B cell (primary cell): Measurements from ENCODE around the gene GLIPR2. TPM values are rescaled to one million over a fixed set of nuclear protein-coding genes. Genes with fewer than 3 reads are reported as not detected.
A peak's percentile ranks its signal among the peaks of the same experiment; 100 is the strongest.

ENCODE experiments used
- ATAC-seq: fragments of 200-7000 bp; cut with Tn5 transposase; one replicate; pipeline ENCODE4 v1.10.0; 2021; ENCODE audit warnings: low read depth, mild to moderate bottlenecking, moderate number of reproducible peaks, moderate library complexity
- CTCF ChIA-PET: fragments of 350-600 bp; sonication (Branson Sonifier 250); formaldehyde crosslinking; loops from one replicate; lab custom pipeline; 2021; ENCODE audit warnings: antibody characterized with exemption, inconsistent platforms; lab: Charles Lee
- POLR2A ChIA-PET: fragments of 350-600 bp; sonication (Branson Sonifier 250); formaldehyde crosslinking; loops from one replicate; lab custom pipeline; 2021; ENCODE audit warnings: antibody characterized with exemption; lab: Charles Lee
- DNase-seq: peaks from one replicate; pipeline ENCODE4 v3.0.0; 2013
- H2AFZ ChIP-seq: 2 replicates; pipeline ENCODE4 v1.6.1; 2012; ENCODE audit warnings: mild to moderate bottlenecking, low read depth, low read length; ENCODE audit not compliant: insufficient read depth, poor library complexity, severe bottlenecking
- H3K27ac ChIP-seq, 2 donors: 1 replicate in 1 of 2; 2 replicates in 1 of 2; pipeline ENCODE4 v1.5.1; 2012 to 2013; ENCODE audit warnings: low read length in 2 of 2, mild to moderate bottlenecking in 2 of 2, moderate library complexity in 1 of 2
- H3K27me3 ChIP-seq, 4 experiments: fragments of 200-600 bp in 1 of 4; sonication (generic) in 1 of 4; replicated peaks in 1 of 4; 1 replicate in 2 of 4; 2 replicates in 2 of 4; pipeline versions ENCODE4 v1.6.1 to v1.7.0; 2013 to 2016; ENCODE audit warnings: low read length in 3 of 4, mild to moderate bottlenecking in 2 of 4, mixed read lengths in 1 of 4, moderate library complexity in 1 of 4; ENCODE audit not compliant: insufficient read depth in 4 of 4, control insufficient read depth in 3 of 4; ENCODE audit errors: control extremely low read depth in 1 of 4
- H3K36me3 ChIP-seq, 2 experiments: replicated peaks in 1 of 2; 1 replicate in 1 of 2; 2 replicates in 1 of 2; pipeline versions ENCODE4 v1.6.1 to v1.7.1; 2013; ENCODE audit warnings: low read length in 1 of 2; ENCODE audit not compliant: insufficient read depth in 2 of 2, control insufficient read depth in 1 of 2; ENCODE audit errors: control extremely low read depth in 1 of 2, extremely low read depth in 1 of 2
- H3K4me1 ChIP-seq, 2 donors: fragments of 200-600 bp in 1 of 2; sonication (generic) in 1 of 2; 1 replicate in 1 of 2; 2 replicates in 1 of 2; pipeline versions ENCODE4 v1.5.1 to v1.6.1; 2013 to 2017; ENCODE audit warnings: low read length in 2 of 2; ENCODE audit not compliant: control insufficient read depth in 2 of 2, insufficient read depth in 2 of 2
- H3K4me2 ChIP-seq: replicated peaks from 2 replicates; pipeline ENCODE3; 2012; ENCODE audit warnings: mild to moderate bottlenecking, low read depth, low read length; ENCODE audit not compliant: poor library complexity, severe bottlenecking
- H3K4me3 ChIP-seq, 5 experiments: fragments of 200-600 bp in 1 of 5; sonication (generic) in 1 of 5; 1 replicate in 3 of 5; 2 replicates in 2 of 5; pipeline versions ENCODE4 v1.5.1 to v1.7.0; 2011 to 2016; ENCODE audit warnings: low read length in 4 of 5, mild to moderate bottlenecking in 4 of 5, low read depth in 2 of 5, control low read depth in 1 of 5, moderate library complexity in 1 of 5; ENCODE audit not compliant: insufficient read depth in 1 of 5; ENCODE audit errors: control extremely low read depth in 1 of 5, extremely low read depth in 1 of 5
- H3K79me2 ChIP-seq: fragments of 200-600 bp; sonication (generic); one replicate; pipeline ENCODE4 v1.6.0; 2016; ENCODE audit warnings: low read length; ENCODE audit not compliant: control insufficient read depth, insufficient read depth
- H3K9ac ChIP-seq: fragments of 200-600 bp; sonication (generic); 2 replicates; pipeline ENCODE4 v1.6.1; 2017; ENCODE audit warnings: mild to moderate bottlenecking, low read length, moderate library complexity
- H3K9me3 ChIP-seq, 3 donors: one replicate each; pipeline versions ENCODE4 v1.6.1 to v1.7.1; 2013; ENCODE audit warnings: low read length in 2 of 3; ENCODE audit not compliant: control insufficient read depth in 2 of 3, insufficient read depth in 1 of 3; ENCODE audit errors: control extremely low read depth in 1 of 3
- H4K20me1 ChIP-seq: 2 replicates; pipeline ENCODE4 v1.6.0; 2012; ENCODE audit warnings: mild to moderate bottlenecking, low read length; ENCODE audit not compliant: insufficient read depth, control insufficient read depth, poor library complexity, severe bottlenecking
- H3K27ac Mint-ChIP-seq: one replicate; pipeline ENCODE4 v1.8.0; 2021; ENCODE audit warnings: mixed read lengths
- H3K27me3 Mint-ChIP-seq: one replicate; pipeline ENCODE4 v1.8.0; 2021; ENCODE audit warnings: mixed read lengths
- H3K4me1 Mint-ChIP-seq: one replicate; pipeline ENCODE4 v1.8.0; 2021; ENCODE audit warnings: mixed read lengths
- H3K4me3 Mint-ChIP-seq: one replicate; pipeline ENCODE4 v1.8.0; 2021; ENCODE audit warnings: mixed read lengths
- H3K9me3 Mint-ChIP-seq: one replicate; pipeline ENCODE4 v1.8.0; 2022; ENCODE audit warnings: mixed read lengths; ENCODE audit not compliant: insufficient read depth
- CTCF ChIP-seq: fragments of 200-600 bp; IDR thresholded peaks from one replicate; pipeline ENCODE4 v1.8.0; 2022; ENCODE audit warnings: antibody characterized with exemption, mild to moderate bottlenecking
- EZH2 ChIP-seq: IDR thresholded peaks from 2 replicates; pipeline ENCODE4 v1.6.1; 2012; ENCODE audit warnings: borderline replicate concordance, low read depth, mild to moderate bottlenecking, moderate library complexity, low read length; ENCODE audit not compliant: insufficient read depth, poor library complexity, severe bottlenecking
- whole genome bisulfite sequencing: methylation state at CpG from one replicate; pipeline ENCODE4 v1.1.5; 2013; ENCODE audit warnings: missing lambda C conversion rate; ENCODE audit not compliant: insufficient coverage; 5-methylcytosine and 5-hydroxymethylcytosine counted together
- intact Hi-C: fragments of 100-400 bp; cut with micrococcal nuclease; formaldehyde crosslinking; loops from one replicate; pipeline ENCODE4 v1.10.0; 2022
- polyA plus RNA-seq: library from polyadenylated mRNA; depleted of rRNA; stranded (reverse); fragments of >200 nt; gene quantifications from 2 replicates; pipeline ENCODE4 v1.2.3, GENCODE V29; 2012
- total RNA-seq, 2 donors: library from RNA; stranded (reverse); fragments of 120-200 nt in 1 of 2; gene quantifications; 1 replicate in 1 of 2; 2 replicates in 1 of 2; pipeline versions ENCODE4 v1.2.3 to v1.2.4, GENCODE V29; 2013 to 2022

GLIPR2 gene
- total and polyA plus RNA-seq, 2 donors (not counting 1 experiment from before 2014, with no cell fraction given), result 13.7 to 14.6 TPM

- H3K4me3 Mint-ChIP-seq, result no peak overlapping the region
- no CpG with 5 or more reads among the region's 3 CpGs for WGBS
- no peaks in the 10 kb centered on the region for H3K9me3 Mint-ChIP-seq
- H2AFZ ChIP-seq, result no peak overlapping the region
- no peaks in the 10 kb centered on the region for H3K27me3 ChIP-seq
- TF ChIP-seq EZH2, result no peak
- no peak for TF ChIP-seq CTCF
- ChIA-PET CTCF (interaction anchor here (0.9 kb wide), 1 partner anchor 79 kb away, joined by 3 read pairs; no protein-coding TSS in a partner anchor), POLR2A (no interaction called here)
- no peaks in the 10 kb centered on the region for H3K27me3 Mint-ChIP-seq
- peaks cover 13% of the 10 kb centered on the region for H3K4me1 Mint-ChIP-seq
- H3K9ac ChIP-seq, result no peak overlapping the region
- H3K9me3 ChIP-seq, result peaks cover 0 to 5% (median 0%) of the 10 kb centered on the region in 3 donors
- no peak overlapping the region for H3K4me3 ChIP-seq
- no peaks in the 10 kb centered on the region for H3K36me3 ChIP-seq
- H3K4me1 ChIP-seq, result peaks cover 12 to 15% of the 10 kb centered on the region in 2 donors
- H3K27ac ChIP-seq, result no peak overlapping the region
- intact Hi-C loops, result no loop called here
- no peaks in the 10 kb centered on the region for H4K20me1 ChIP-seq
- DNase-seq, result no peak
- ATAC-seq, result no peak
- no peak overlapping the region for H3K4me2 ChIP-seq
- H3K27ac Mint-ChIP-seq, result no peak overlapping the region
- H3K79me2 ChIP-seq, result no peaks in the 10 kb centered on the region
These were observed 48.5 kb upstream of the GLIPR2 start for GRCh38 chr9:36088020-36088419.

- intact Hi-C loops, result no loop called here
- Mint-ChIP-seq H3K27me3 (no peaks in the 10 kb centered on the region), H3K4me1 (peaks cover 14% of the 10 kb centered on the region), H3K4me3 (peak overlapping the region; percentile 14), H3K27ac (peak overlapping the region; percentile 54), H3K9me3 (no peaks in the 10 kb centered on the region)
- no peaks in the 10 kb centered on the region for H4K20me1 ChIP-seq
- 82% methylated on average over 4 of the region's 8 CpGs for WGBS
- no peak overlapping the region for H3K4me3 ChIP-seq
- peak overlapping the region; percentile 90 for H2AFZ ChIP-seq
- peak overlapping the region in 1 of 2 donors; percentile 83 for H3K27ac ChIP-seq
- peaks cover 0 to 3% (median 0%) of the 10 kb centered on the region in 3 donors for H3K9me3 ChIP-seq
- TF ChIP-seq CTCF (no peak), EZH2 (no peak)
- DNase-seq, result no peak
- POLR2A ChIA-PET, result interaction anchor here (0.7 kb wide), 1 partner anchor 51 kb away, joined by 4 read pairs; no protein-coding TSS in a partner anchor
- H3K4me1 ChIP-seq, result peaks cover 13 to 15% of the 10 kb centered on the region in 2 donors
- no peak for ATAC-seq
- no peaks in the 10 kb centered on the region for H3K27me3 ChIP-seq
- H3K36me3 ChIP-seq, result no peaks in the 10 kb centered on the region
- CTCF ChIA-PET, result interaction anchor here (0.6 to 3.9 kb wide), 3 partner anchors 11 to 280 kb away, joined by 3 to 25 read pairs (median 3); no protein-coding TSS in a partner anchor
- H3K9ac ChIP-seq, result no peak overlapping the region
- peak overlapping the region; percentile 65 for H3K4me2 ChIP-seq
- no peaks in the 10 kb centered on the region for H3K79me2 ChIP-seq
These were observed 45.2 kb upstream of the GLIPR2 start for GRCh38 chr9:36091026-36091953.
